C4-2B (cell line): Measurements from ENCODE around the gene NSMCE1.
"Not testable (repeated sequence)": the region's sequence is repeated elsewhere in the genome, so short reads cannot be mapped to it uniquely, and the experiment has no call there.

Experiments used
- H3K27ac ChIP-seq: fragments of 450-650 bp; 2 replicates; pipeline ENCODE4 v1.5.1; 2017
- ZFX ChIP-seq: fragments of 450-650 bp; IDR thresholded peaks from 2 replicates; pipeline ENCODE4 v1.6.1; 2017
- TF ChIP-seq, protein P1 (sequence below): fragments of 450-650 bp; conservative IDR thresholded peaks from 2 replicates; pipeline ENCODE4 v1.5.1; 2017; ENCODE audit warnings: mild to moderate bottlenecking

Gene NSMCE1

GRCh38 chr16:27208081-27208680 is 60.4 kb downstream of the NSMCE1 start:
- TF ChIP-seq, protein P1, sequence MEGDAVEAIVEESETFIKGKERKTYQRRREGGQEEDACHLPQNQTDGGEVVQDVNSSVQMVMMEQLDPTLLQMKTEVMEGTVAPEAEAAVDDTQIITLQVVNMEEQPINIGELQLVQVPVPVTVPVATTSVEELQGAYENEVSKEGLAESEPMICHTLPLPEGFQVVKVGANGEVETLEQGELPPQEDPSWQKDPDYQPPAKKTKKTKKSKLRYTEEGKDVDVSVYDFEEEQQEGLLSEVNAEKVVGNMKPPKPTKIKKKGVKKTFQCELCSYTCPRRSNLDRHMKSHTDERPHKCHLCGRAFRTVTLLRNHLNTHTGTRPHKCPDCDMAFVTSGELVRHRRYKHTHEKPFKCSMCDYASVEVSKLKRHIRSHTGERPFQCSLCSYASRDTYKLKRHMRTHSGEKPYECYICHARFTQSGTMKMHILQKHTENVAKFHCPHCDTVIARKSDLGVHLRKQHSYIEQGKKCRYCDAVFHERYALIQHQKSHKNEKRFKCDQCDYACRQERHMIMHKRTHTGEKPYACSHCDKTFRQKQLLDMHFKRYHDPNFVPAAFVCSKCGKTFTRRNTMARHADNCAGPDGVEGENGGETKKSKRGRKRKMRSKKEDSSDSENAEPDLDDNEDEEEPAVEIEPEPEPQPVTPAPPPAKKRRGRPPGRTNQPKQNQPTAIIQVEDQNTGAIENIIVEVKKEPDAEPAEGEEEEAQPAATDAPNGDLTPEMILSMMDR, result no peak
- no peak for TF ChIP-seq ZFX
- H3K27ac ChIP-seq, result no peak overlapping the region

GRCh38 chr16:27207121-27207520 is 61.5 kb downstream of the NSMCE1 start:
- not testable (repeated sequence) for H3K27ac ChIP-seq

DNA sequence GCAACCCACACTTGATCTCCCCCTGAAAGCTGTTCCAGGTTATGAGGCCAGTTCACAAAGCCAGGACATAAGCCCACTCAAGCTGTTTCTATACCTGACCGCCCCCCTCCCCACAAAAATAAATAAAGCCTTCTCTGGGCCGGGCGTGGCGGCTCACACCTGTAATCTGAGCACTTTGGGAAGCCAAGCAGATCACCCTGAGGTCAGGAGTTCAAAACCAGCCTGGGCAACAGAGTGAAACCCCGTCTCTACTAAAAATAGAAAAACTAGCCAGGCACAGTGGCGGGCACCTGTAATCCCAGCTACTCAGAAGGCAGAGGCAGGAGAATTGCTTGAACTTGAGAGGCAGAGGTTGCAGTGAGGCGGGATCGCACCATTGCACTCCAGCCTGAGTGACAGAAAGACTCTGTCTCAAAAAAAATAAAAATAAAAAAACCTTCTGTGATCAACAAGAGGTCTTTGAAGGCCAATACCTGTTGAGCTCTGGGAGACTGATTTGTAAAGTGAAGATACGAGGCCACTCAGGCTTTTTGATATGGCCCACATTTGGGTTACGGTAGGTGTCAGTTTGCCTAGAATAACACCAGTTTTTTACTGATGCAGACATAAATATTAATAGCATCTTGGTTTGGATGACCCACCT is 63.0 kb downstream of the NSMCE1 start:
- H3K27ac ChIP-seq, result no peak overlapping the region
- no peak for TF ChIP-seq ZFX
- TF ChIP-seq, protein P1, result no peak

DNA sequence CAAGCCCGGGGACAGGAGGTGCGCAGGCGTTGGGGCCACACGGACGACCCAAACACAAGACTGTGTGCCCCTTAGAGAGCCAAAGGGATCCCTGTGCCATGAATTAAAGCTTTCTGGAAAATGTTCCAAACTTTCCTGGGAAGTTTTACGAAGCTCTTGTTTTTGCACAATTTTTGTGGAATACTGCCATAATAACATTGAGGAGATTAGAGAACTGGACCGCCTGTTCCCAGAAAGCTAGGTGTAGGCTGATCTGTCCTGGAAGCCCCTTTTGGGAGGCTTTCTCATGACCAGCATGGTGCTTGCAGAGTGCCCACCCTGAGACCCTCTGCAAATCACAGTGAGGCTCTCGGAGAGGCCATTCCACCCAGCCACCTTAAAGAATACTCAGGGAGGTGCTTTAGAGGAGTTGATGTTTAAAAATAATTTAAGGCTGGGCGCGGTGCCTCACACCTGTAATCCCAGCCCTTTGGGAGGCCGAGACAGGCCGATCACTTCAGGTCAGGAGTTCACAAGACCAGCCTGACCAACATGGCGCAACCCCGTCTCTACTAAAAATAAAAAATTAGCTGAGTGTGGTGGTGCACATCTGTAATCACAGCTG is 64.2 kb downstream of the NSMCE1 start:
- H3K27ac ChIP-seq, result peak overlapping the region; percentile 83
- TF ChIP-seq, protein P1, result no peak
- TF ChIP-seq ZFX, result no peak

DNA sequence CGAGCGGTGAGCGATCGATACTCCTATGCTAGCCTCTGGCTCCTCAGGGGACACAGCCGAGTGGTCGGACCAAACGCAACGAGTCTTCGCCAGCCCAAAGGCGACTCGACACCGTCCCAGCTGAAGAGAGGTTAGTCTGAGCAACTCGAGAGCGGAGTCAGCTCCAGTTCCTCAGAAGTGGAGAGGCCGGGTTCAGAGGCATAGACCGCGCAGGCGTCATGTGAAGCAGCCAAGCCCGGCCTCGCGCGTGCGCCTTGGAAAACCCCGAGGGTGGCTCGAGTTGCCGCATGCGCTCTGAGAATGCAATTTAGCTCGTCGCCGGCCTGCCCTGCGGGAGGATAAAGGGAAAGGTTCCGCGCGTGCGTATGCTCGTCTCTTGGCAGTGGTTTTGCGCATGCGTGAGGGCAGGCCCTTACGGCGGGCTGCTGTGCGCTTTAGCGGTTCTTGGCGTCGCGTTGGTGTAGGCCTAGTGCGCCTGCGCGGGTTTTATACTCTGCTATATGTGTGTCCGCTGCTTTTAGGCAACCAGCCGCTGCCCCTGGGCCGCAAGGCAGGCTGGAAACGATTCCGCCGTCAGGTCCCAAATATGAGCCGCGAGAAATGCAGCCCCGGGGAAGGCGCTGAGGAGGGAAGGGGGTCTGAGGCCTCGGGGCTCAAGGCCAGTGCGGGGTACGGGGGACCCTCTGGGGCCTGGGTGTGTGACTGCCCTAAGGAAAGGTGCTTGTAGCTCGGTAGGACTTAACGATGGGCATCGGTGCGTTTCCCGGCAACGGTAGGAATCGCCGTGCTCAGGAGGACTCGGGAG is 64.9 kb downstream of the NSMCE1 start, which contains the start of gene KDM8:
TSS of gene KDM8 (plus strand) at position 20 of the 805 bp plus-strand sequence. CDS start 6,598 bp downstream, outside the sequence.
- peak; percentile 66; the same call in 1 of the 2 replicates for TF ChIP-seq ZFX
- TF ChIP-seq, protein P1, result no peak
- H3K27ac ChIP-seq, result peak within 1 kb of the TSS; percentile 83

DNA sequence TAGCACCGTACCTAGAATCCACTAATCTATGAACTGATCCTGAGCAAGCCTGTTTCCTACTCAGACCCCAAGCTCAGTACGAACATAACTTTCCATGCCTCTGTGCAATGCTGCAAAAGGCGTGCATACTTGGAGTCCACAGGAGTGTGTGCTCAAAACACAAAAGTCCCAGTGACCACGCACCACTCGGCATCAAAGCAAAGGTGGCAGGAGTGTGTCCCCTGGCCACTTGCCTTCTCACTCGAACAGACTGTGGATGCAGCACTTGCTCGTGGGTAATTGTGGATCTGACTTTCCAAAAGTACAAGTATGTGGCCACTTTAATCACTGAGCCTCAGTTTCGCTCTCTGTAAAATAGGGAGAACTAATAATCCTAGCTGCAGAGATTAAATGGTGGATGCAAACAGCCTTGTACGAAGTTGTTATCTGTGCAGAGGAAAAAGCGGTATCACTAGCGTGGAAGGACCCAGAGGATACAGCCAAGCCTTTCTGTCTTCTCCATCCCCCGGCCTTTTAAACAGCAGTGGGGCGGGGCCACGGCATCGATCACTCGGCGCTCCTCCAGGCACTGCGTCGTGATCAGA is 65.6 kb downstream of the NSMCE1 start:
- peak overlapping the region; percentile 83 for H3K27ac ChIP-seq
- TF ChIP-seq, protein P1, result no peak
- TF ChIP-seq ZFX, result no peak

DNA sequence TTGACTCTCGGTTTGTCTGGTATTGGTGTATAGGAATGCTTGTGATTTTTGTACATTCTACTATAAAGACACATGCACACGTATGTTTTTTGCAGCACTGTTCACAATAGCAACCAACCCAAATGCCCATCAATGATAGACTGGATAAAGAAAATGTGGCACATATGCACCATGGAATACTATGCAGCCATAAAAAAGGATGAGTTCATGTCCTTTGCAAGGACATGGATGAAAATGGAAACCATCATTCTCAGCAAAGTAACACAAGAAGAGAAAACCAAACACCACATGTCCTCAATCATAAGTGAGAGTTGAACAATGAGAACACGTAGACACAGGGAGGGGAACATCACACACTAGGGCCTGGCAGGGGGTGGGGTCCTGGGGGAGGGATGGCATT is 67.7 kb downstream of the NSMCE1 start:
- H3K27ac ChIP-seq, result not testable (repeated sequence)

DNA sequence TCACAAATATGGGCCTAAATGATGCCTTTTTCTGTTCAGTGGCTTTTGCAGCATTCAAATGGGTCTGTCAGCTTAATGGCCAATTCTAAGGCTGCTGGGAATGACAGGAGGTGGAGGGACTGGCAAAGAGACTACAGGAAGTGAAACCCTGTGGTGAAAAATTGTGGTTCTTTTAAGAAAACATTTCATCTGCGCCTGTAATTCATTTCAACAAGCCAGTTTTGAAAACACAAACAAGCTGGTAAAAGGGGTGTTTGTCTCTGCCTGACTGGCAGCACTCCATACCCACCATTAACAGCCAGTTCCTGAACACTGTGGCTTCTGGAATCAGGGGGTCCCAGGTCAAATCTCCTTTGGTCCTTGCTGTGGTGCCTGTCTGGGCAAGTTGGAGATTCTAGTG is 68.8 kb downstream of the NSMCE1 start:
- H3K27ac ChIP-seq, result no peak overlapping the region
- TF ChIP-seq, protein P1, result no peak
- TF ChIP-seq ZFX, result no peak
